HFFc6 (cell line): ENCODE data around the gene SLC7A4. TPM values are rescaled to one million over a fixed set of nuclear protein-coding genes. Genes with fewer than 3 reads are reported as not detected.

Source experiments
- DNase-seq: peaks from one replicate; pipeline ENCODE4 v3.0.0-alpha.2; 2018
- H3K27ac Mint-ChIP-seq: 2 replicates; pipeline ENCODE4 v1.8.0; 2020; ENCODE audit warnings: mild to moderate bottlenecking, mixed read lengths
- H3K27me3 Mint-ChIP-seq: 2 replicates; pipeline ENCODE4 v1.8.0; 2021; ENCODE audit warnings: mild to moderate bottlenecking, moderate library complexity, mixed read lengths; ENCODE audit not compliant: insufficient read depth
- H3K36me3 Mint-ChIP-seq: 2 replicates; pipeline ENCODE4 v1.8.0; 2021; ENCODE audit warnings: low read depth, mixed read lengths
- H3K4me1 Mint-ChIP-seq: 2 replicates; pipeline ENCODE4 v1.8.0; 2020; ENCODE audit warnings: low read depth, mixed read lengths
- H3K4me3 Mint-ChIP-seq: 2 replicates; pipeline ENCODE4 v1.8.0; 2020; ENCODE audit warnings: mild to moderate bottlenecking, moderate library complexity, mixed read lengths
- H3K9me3 Mint-ChIP-seq: 2 replicates; pipeline ENCODE4 v1.8.0; 2020; ENCODE audit warnings: mild to moderate bottlenecking, mixed read lengths
- total RNA-seq, 6 experiments: library from RNA; stranded (reverse); fragmentation: NEBNext Ultra II Directional; extraction: Animal tissue kit (Norgen Biotek cat#: 25700); gene quantifications; 2 replicates in 1 of 6; 3 replicates in 5 of 6; pipeline ENCODE4 v1.2.3, GENCODE V29; 2021
- TF ChIP-seq, protein P1 (sequence below): fragments of 200-600 bp; sonication (generic); IDR thresholded peaks from 2 replicates; pipeline ENCODE4 v1.5.0; 2021; ENCODE audit warnings: antibody characterized with exemption, mild to moderate bottlenecking

Gene SLC7A4
- total RNA-seq, 6 experiments from 2014 or later: 0.07 TPM; not detected in 5

DNA sequence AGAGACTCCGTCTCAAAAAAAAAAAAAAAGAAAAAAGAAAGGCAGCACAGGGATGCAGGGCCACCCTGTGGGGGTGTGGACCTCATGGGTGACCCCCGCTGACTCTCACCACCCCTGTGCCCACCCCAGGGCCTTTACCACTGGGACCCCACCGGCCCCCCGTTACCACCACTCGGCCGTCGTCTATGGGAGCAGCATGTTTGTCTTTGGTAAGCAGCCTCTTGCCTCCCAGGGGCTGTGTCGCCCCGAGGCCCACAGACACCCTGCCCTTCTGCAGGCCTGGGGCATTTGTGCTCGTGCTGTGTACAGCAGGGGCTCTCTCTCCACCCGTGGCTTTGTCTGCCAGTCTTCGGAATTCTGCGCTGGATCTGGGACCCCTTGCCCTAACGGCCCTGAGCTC is 45.0 kb downstream of the SLC7A4 start:
- no peaks in the 10 kb centered on the region for H3K9me3 Mint-ChIP-seq

DNA sequence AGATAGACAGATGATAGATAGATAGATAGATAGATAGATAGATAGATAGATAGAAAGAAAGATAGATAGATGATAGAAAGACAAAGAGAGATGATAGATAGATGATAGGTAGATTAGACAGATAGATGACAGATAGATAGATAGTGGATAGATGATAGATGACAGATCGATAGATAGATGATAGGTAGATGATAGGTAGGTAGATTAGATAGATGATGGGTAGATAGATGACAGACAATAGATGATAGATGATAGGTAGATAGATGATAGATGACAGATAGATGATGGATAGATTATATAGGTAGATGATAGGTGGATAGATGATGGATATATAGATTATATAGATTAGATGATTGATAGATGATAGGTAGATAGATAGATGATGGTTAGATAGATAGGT is 46.0 kb downstream of the SLC7A4 start:
- DNase-seq: no peak
- Mint-ChIP-seq H3K36me3 (peaks cover 17% of the 10 kb centered on the region), H3K9me3 (no peaks in the 10 kb centered on the region), H3K27ac (no peak overlapping the region), H3K4me1 (peaks cover 16% of the 10 kb centered on the region), H3K4me3 (no peak overlapping the region), H3K27me3 (no peaks in the 10 kb centered on the region; the same call in 1 of the 2 replicates)
- TF ChIP-seq, protein P1, sequence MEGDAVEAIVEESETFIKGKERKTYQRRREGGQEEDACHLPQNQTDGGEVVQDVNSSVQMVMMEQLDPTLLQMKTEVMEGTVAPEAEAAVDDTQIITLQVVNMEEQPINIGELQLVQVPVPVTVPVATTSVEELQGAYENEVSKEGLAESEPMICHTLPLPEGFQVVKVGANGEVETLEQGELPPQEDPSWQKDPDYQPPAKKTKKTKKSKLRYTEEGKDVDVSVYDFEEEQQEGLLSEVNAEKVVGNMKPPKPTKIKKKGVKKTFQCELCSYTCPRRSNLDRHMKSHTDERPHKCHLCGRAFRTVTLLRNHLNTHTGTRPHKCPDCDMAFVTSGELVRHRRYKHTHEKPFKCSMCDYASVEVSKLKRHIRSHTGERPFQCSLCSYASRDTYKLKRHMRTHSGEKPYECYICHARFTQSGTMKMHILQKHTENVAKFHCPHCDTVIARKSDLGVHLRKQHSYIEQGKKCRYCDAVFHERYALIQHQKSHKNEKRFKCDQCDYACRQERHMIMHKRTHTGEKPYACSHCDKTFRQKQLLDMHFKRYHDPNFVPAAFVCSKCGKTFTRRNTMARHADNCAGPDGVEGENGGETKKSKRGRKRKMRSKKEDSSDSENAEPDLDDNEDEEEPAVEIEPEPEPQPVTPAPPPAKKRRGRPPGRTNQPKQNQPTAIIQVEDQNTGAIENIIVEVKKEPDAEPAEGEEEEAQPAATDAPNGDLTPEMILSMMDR: no peak

More for the DNA sequence above, 45.0 kb downstream of the SLC7A4 start:
- Mint-ChIP-seq H3K36me3 (peaks cover 17% of the 10 kb centered on the region), H3K27me3 (no peaks in the 10 kb centered on the region; the same call in 1 of the 2 replicates), H3K4me1 (peaks cover 14% of the 10 kb centered on the region), H3K27ac (no peak overlapping the region), H3K4me3 (no peak overlapping the region)
- TF ChIP-seq, protein P1: no peak
- no peak for DNase-seq

DNA sequence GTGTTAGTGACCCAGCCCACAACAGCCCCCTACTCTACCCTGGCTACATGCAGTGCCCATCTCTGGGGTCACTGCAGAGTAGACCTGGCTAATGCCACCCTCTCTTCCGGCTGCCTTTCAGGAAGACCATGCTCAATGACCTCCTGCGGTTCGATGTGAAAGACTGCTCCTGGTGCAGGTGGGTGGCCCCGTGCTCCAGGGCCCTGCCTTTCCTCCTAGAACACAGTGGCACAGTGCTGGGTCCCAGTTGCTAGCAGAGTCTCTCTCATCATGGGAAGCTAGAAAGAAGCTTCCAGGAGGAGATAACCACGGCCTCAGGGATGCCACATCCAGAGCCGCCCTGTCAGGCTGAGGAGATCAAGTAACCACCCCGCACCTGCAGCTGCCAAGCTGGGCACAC is 46.6 kb downstream of the SLC7A4 start:
- no peaks in the 10 kb centered on the region; the same call in 1 of the 2 replicates for H3K27me3 Mint-ChIP-seq
- H3K36me3 Mint-ChIP-seq: peaks cover 17% of the 10 kb centered on the region
- no peaks in the 10 kb centered on the region for H3K9me3 Mint-ChIP-seq
- no peak overlapping the region for H3K4me3 Mint-ChIP-seq
- DNase-seq: no peak
- no peak overlapping the region for H3K27ac Mint-ChIP-seq
- TF ChIP-seq, protein P1: no peak
- H3K4me1 Mint-ChIP-seq: peaks cover 23% of the 10 kb centered on the region

GRCh38 chr22:20983081-20983771 is 49.1 kb downstream of the SLC7A4 start:
- H3K27me3 Mint-ChIP-seq: no peaks in the 10 kb centered on the region; the same call in 1 of the 2 replicates
- peak overlapping the region; percentile 95 for H3K4me3 Mint-ChIP-seq
- peaks cover 23% of the 10 kb centered on the region for H3K4me1 Mint-ChIP-seq
- H3K9me3 Mint-ChIP-seq: peaks cover 9% of the 10 kb centered on the region
- TF ChIP-seq, protein P1: no peak
- DNase-seq: no peak
- H3K36me3 Mint-ChIP-seq: peaks cover 31% of the 10 kb centered on the region
- peak overlapping the region; percentile 79 for H3K27ac Mint-ChIP-seq

DNA sequence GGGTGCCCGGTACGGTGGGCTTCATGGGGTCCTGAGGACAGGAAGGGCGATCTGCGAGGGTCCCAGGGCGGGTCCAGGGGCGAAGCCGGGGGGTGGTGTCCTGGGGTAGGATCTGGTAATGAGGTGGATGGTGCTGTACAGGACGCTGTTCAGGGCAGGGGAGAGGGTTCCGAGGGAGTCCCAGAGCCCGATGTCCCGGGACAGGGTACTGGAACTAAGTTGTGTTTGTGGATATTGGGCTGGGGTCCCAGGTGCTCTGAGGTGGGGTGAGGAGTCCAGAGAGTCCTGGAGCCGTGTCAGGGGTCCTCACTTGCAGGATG is 49.8 kb downstream of the SLC7A4 start:
- Mint-ChIP-seq H3K4me1 (peaks cover 23% of the 10 kb centered on the region), H3K27ac (peak overlapping the region; percentile 79), H3K27me3 (no peaks in the 10 kb centered on the region; the same call in 1 of the 2 replicates), H3K9me3 (peaks cover 16% of the 10 kb centered on the region), H3K36me3 (peaks cover 29% of the 10 kb centered on the region), H3K4me3 (peak overlapping the region; percentile 95)
- TF ChIP-seq, protein P1: no peak
- no peak for DNase-seq
